IMR-90 (cell line): ENCODE data around the gene GIMAP1. TPM values are rescaled to one million over a fixed set of nuclear protein-coding genes. Genes with fewer than 3 reads are reported as not detected.

Experiments used
- ATAC-seq: fragments of 200-7000 bp; cut with Tn5 transposase; 2 replicates; pipeline ENCODE4 v1.9.1; 2020; ENCODE audit warnings: low read depth, mild to moderate bottlenecking, moderate library complexity
- BruUV-seq: library from RNA; stranded (reverse); fragments of 400-500 nt; replicated peaks from 2 replicates; lab custom pipeline; 2021; lab: Mats Ljungman, UMichigan
- CTCF ChIA-PET: fragments of 300-600 bp; formaldehyde crosslinking; extraction: SDS; loops from one replicate; lab custom pipeline; 2021; ENCODE audit warnings: antibody characterized with exemption; lab: Yijun Ruan, JAX
- POLR2A ChIA-PET: fragments of 300-600 bp; sonication (Branson Sonifier 250); formaldehyde crosslinking; loops from one replicate; lab custom pipeline; 2022; ENCODE audit warnings: antibody characterized with exemption; ENCODE audit not compliant: unreplicated experiment; lab: Charles Lee
- DNase-seq: peaks from one replicate; pipeline ENCODE4 v3.0.0; 2013
- H2AFZ ChIP-seq: replicated peaks from 2 replicates; pipeline ENCODE3; 2013; ENCODE audit warnings: low read length, mild to moderate bottlenecking; ENCODE audit not compliant: poor library complexity
- H2AK5ac ChIP-seq: 2 replicates; pipeline ENCODE4 v1.6.1; 2013; ENCODE audit warnings: low read depth, low read length, inconsistent platforms
- H2AK9ac ChIP-seq: replicated peaks from 2 replicates; pipeline ENCODE3; 2013; ENCODE audit warnings: mild to moderate bottlenecking, low read depth, low read length, moderate library complexity; ENCODE audit not compliant: poor library complexity
- H2BK120ac ChIP-seq: 2 replicates; pipeline ENCODE4 v1.6.1; 2013; ENCODE audit warnings: low read depth, low read length, inconsistent platforms
- H2BK15ac ChIP-seq: 3 replicates; pipeline ENCODE4 v1.6.1; 2013; ENCODE audit warnings: low read depth, low read length, inconsistent platforms
- H2BK20ac ChIP-seq: 2 replicates; pipeline ENCODE4 v1.6.1; 2013; ENCODE audit warnings: low read depth, mild to moderate bottlenecking, inconsistent platforms, low read length, moderate library complexity
- H2BK5ac ChIP-seq: 2 replicates; pipeline ENCODE4 v1.6.1; 2013; ENCODE audit warnings: mild to moderate bottlenecking, low read depth, low read length, inconsistent platforms; ENCODE audit not compliant: poor library complexity, severe bottlenecking
- H3K14ac ChIP-seq: replicated peaks from 2 replicates; pipeline ENCODE4 v1.6.1; 2013; ENCODE audit warnings: low read depth, low read length, inconsistent platforms
- H3K18ac ChIP-seq: 2 replicates; pipeline ENCODE4 v1.6.1; 2013; ENCODE audit warnings: low read depth, low read length, control low read depth
- H3K23ac ChIP-seq: 2 replicates; pipeline ENCODE4 v1.6.1; 2013; ENCODE audit warnings: low read depth, low read length, inconsistent platforms
- H3K27ac ChIP-seq: 2 replicates; pipeline ENCODE4 v1.5.1; 2013; ENCODE audit warnings: mild to moderate bottlenecking, control low read depth, low read length; ENCODE audit not compliant: insufficient read depth
- H3K27me3 ChIP-seq: 2 replicates; pipeline ENCODE4 v1.6.1; 2013; ENCODE audit warnings: low read length; ENCODE audit not compliant: control insufficient read depth, insufficient read depth
- H3K36me3 ChIP-seq: 2 replicates; pipeline ENCODE4 v1.6.1; 2013; ENCODE audit warnings: low read length, mixed read lengths; ENCODE audit not compliant: control insufficient read depth, insufficient read depth
- H3K4ac ChIP-seq: 2 replicates; pipeline ENCODE4 v1.6.1; 2013; ENCODE audit warnings: low read depth, low read length, inconsistent platforms
- H3K4me1 ChIP-seq: 2 replicates; pipeline ENCODE4 v1.6.1; 2013; ENCODE audit warnings: low read length, mixed read lengths; ENCODE audit not compliant: control insufficient read depth, insufficient read depth
- H3K4me2 ChIP-seq: 2 replicates; pipeline ENCODE4 v1.6.1; 2013; ENCODE audit warnings: low read depth, mild to moderate bottlenecking, control low read depth, low read length, moderate library complexity
- H3K4me3 ChIP-seq: 2 replicates; pipeline ENCODE4 v1.5.1; 2013; ENCODE audit warnings: low read depth, mild to moderate bottlenecking, control low read depth, low read length, moderate library complexity; ENCODE audit not compliant: insufficient read depth
- H3K56ac ChIP-seq: 2 replicates; pipeline ENCODE4 v1.6.1; 2013; ENCODE audit warnings: low read length, inconsistent platforms; ENCODE audit not compliant: insufficient read depth; ENCODE audit errors: extremely low read depth
- H3K79me1 ChIP-seq, 2 experiments: 2 replicates each; pipeline ENCODE4 v1.6.1; 2013; ENCODE audit warnings: low read length in 2 of 2, inconsistent platforms in 1 of 2, low read depth in 1 of 2
- H3K9ac ChIP-seq: 2 replicates; pipeline ENCODE4 v1.6.1; 2013; ENCODE audit warnings: low read depth, low read length, control low read depth
- H3K9me1 ChIP-seq: 2 replicates; pipeline ENCODE4 v1.6.1; 2013; ENCODE audit warnings: low read length, inconsistent platforms; ENCODE audit not compliant: insufficient read depth
- H3K9me3 ChIP-seq: 2 replicates; pipeline ENCODE4 v1.6.1; 2013; ENCODE audit warnings: low read length; ENCODE audit not compliant: control insufficient read depth, insufficient read depth
- H4K20me1 ChIP-seq: 2 replicates; pipeline ENCODE4 v1.6.1; 2013; ENCODE audit warnings: low read length, inconsistent platforms; ENCODE audit not compliant: insufficient read depth
- H4K5ac ChIP-seq: 2 replicates; pipeline ENCODE4 v1.6.1; 2013; ENCODE audit warnings: mild to moderate bottlenecking, low read depth, low read length, control low read depth
- H4K8ac ChIP-seq, 2 experiments: 2 replicates each; pipeline ENCODE4 v1.6.1; 2013; ENCODE audit warnings: low read depth in 2 of 2, low read length in 2 of 2, control low read depth in 1 of 2, inconsistent platforms in 1 of 2
- H4K91ac ChIP-seq: 2 replicates; pipeline ENCODE4 v1.6.1; 2013; ENCODE audit warnings: low read depth, low read length, inconsistent platforms; ENCODE audit not compliant: insufficient read depth
- CEBPB ChIP-seq: IDR thresholded peaks from 2 replicates; pipeline ENCODE4 v1.6.1; 2012; ENCODE audit warnings: low read depth, low read length, improper control_type of control experiment
- CHD1 ChIP-seq: IDR thresholded peaks from 2 replicates; pipeline ENCODE4 v1.6.1; 2012; ENCODE audit warnings: low read depth, low read length, improper control_type of control experiment
- MAFK ChIP-seq: IDR thresholded peaks from 2 replicates; pipeline ENCODE4 v1.6.1; 2012; ENCODE audit warnings: low read depth, low read length, improper control_type of control experiment
- MAZ ChIP-seq: IDR thresholded peaks from 2 replicates; pipeline ENCODE4 v1.6.1; 2012; ENCODE audit warnings: low read depth, mild to moderate bottlenecking, low read length, improper control_type of control experiment, moderate library complexity, borderline replicate concordance
- RFX5 ChIP-seq: IDR thresholded peaks from 2 replicates; pipeline ENCODE4 v1.8.0; 2012; ENCODE audit warnings: low read depth, mild to moderate bottlenecking, low read length, moderate library complexity
- WGBS, 2 experiments: methylation state at CpG; one replicate each; pipeline versions ENCODE4 v1.1.5 to v1.1.7; 2013; ENCODE audit warnings: missing lambda C conversion rate in 2 of 2; ENCODE audit not compliant: insufficient read length in 1 of 2; ENCODE audit errors: extremely low coverage in 2 of 2; 5-methylcytosine and 5-hydroxymethylcytosine counted together
- dilution Hi-C: fragments of 300-500 bp; cut with HindIII; formaldehyde crosslinking; loops from one replicate; pipeline ENCODE4 v1.14.3; 2018; ENCODE audit warnings: low sequenced_read_pairs; ENCODE audit not compliant: unreplicated experiment
- in situ Hi-C: fragments of 300-500 bp; cut with MboI; formaldehyde crosslinking; loops from 3 replicates; pipeline ENCODE4 v1.14.3; 2019; ENCODE audit warnings: low sequenced_read_pairs, inconsistent platforms, mixed read lengths
- intact Hi-C: fragments of 100-400 bp; cut with micrococcal nuclease; formaldehyde crosslinking; loops from 2 replicates; pipeline ENCODE4 v1.10.0; 2022
- polyA plus RNA-seq, 3 experiments: library from polyadenylated mRNA; depleted of rRNA; stranded (reverse); fragments of >200 nt; gene quantifications; 2 replicates each; pipeline ENCODE4 v1.2.3, GENCODE V29; 2012; ENCODE audit warnings: low replicate concordance in 1 of 3
- total RNA-seq: library from RNA; depleted of rRNA; stranded (reverse); fragments of >200 nt; gene quantifications from 2 replicates; pipeline ENCODE4 v1.2.3, GENCODE V29; 2012

The GIMAP1 gene
- total and polyA plus RNA-seq, 2 of the 4 experiments (the other 2 are of a cell fraction), result not detected

- no TSS peak for BruUV-seq
- TF ChIP-seq CHD1 (no peak), CEBPB (no peak), RFX5 (no peak), MAFK (no peak), MAZ (no peak)
- dilution Hi-C loops, result no loop called here
Measured at GRCh38 chr7:150742286-150742968, 26.0 kb downstream of the GIMAP1 start.

More at GRCh38 chr7:150742286-150742968, 26.0 kb downstream of the GIMAP1 start:
- H2AK5ac ChIP-seq, result no peak overlapping the region
- H3K14ac ChIP-seq, result no peak overlapping the region
- H2BK120ac ChIP-seq, result no peak overlapping the region
- WGBS, 2 experiments, result 52% methylated on average over 5 of the region's 14 CpGs; no CpG with 5 or more reads in 1 of the 2 experiments
- H2AK9ac ChIP-seq, result no peak overlapping the region
- no peaks in the 10 kb centered on the region for H3K9me1 ChIP-seq
- ChIA-PET CTCF (no interaction called here), POLR2A (no interaction called here)
- H3K18ac ChIP-seq, result no peak overlapping the region
- H4K5ac ChIP-seq, result no peak overlapping the region
- no peaks in the 10 kb centered on the region for H3K79me1 ChIP-seq
- no peak overlapping the region for H3K27ac ChIP-seq
- no peak overlapping the region for H2BK5ac ChIP-seq
- no peaks in the 10 kb centered on the region; the same call in 1 of the 2 replicates for H3K27me3 ChIP-seq
- no peak overlapping the region for H4K8ac ChIP-seq
- intact Hi-C loops (no loop called here), in situ Hi-C loops (loop anchor here (25.0 kb wide), 1 partner anchor 430 kb away; the partner anchor contains the start of genes ACTR3C and LRRC61)
- no peak overlapping the region for H2BK20ac ChIP-seq
- H2BK15ac ChIP-seq, result no peak overlapping the region
- no peak overlapping the region for H3K4ac ChIP-seq
- H3K56ac ChIP-seq, result no peak overlapping the region
- no peaks in the 10 kb centered on the region for H3K4me1 ChIP-seq
- ATAC-seq (no peak), DNase-seq (no peak)
- no peaks in the 10 kb centered on the region for H3K9me3 ChIP-seq
- H3K36me3 ChIP-seq, result no peaks in the 10 kb centered on the region
- H3K9ac ChIP-seq, result no peak overlapping the region
- H3K4me2 ChIP-seq, result no peak overlapping the region
- no peak overlapping the region for H3K23ac ChIP-seq
- H2AFZ ChIP-seq, result no peak overlapping the region
- no peak overlapping the region for H4K91ac ChIP-seq
- H3K4me3 ChIP-seq, result no peak overlapping the region
- no peaks in the 10 kb centered on the region for H4K20me1 ChIP-seq
